K562 (cell line): Measurements from ENCODE around the gene USP49. TPM values are rescaled to one million over a fixed set of nuclear protein-coding genes. Genes with fewer than 3 reads are reported as not detected.

ENCODE experiments used
- ERF ChIP-seq: fragments of 450-650 bp; formaldehyde crosslinking; IDR thresholded peaks from 2 replicates; pipeline ENCODE4 v1.4.0; 2020; ENCODE audit warnings: mild to moderate bottlenecking, mixed read lengths
- FIP1L1 ChIP-seq: fragments of 200-400 bp; formaldehyde crosslinking; IDR thresholded peaks from 2 replicates; pipeline ENCODE4 v1.6.1; 2018; ENCODE audit warnings: mild to moderate bottlenecking, low read depth, low read length; ENCODE audit not compliant: poor library complexity, severe bottlenecking
- HNRNPUL1 ChIP-seq: fragments of 200-400 bp; formaldehyde crosslinking; IDR thresholded peaks from 2 replicates; pipeline ENCODE4 v1.6.1; 2017; ENCODE audit warnings: low read length
- KHSRP ChIP-seq: fragments of 450-650 bp; IDR thresholded peaks from 2 replicates; pipeline ENCODE4 v1.6.1; 2017
- MLX ChIP-seq, 2 experiments: fragments of 450-650 bp in 1 of 2; sonication (generic) in 1 of 2; formaldehyde crosslinking; conservative IDR thresholded peaks; 2 replicates each; pipeline versions ENCODE4 v1.4.0 to v1.8.1; 2020 to 2022; ENCODE audit warnings: mild to moderate bottlenecking in 1 of 2, missing genetic modification reagents in 1 of 2
- NR1H2 ChIP-seq: sonication (generic); formaldehyde crosslinking; IDR thresholded peaks from 2 replicates; pipeline ENCODE4 v1.4.0; 2020; ENCODE audit warnings: mild to moderate bottlenecking, missing genetic modification reagents
- TAF9B ChIP-seq: fragments of 450-650 bp; IDR thresholded peaks from 2 replicates; pipeline ENCODE4 v1.6.1; 2018; ENCODE audit warnings: mild to moderate bottlenecking; ENCODE audit not compliant: partially characterized antibody
- TFAP4 ChIP-seq: sonication (generic); formaldehyde crosslinking; IDR thresholded peaks from 2 replicates; pipeline ENCODE4 v1.8.0; 2022; ENCODE audit warnings: missing genetic modification reagents, mild to moderate bottlenecking, moderate library complexity, borderline replicate concordance
- TGIF2 ChIP-seq: sonication (generic); formaldehyde crosslinking; IDR thresholded peaks from 2 replicates; pipeline ENCODE4 v1.8.1; 2022; ENCODE audit warnings: mild to moderate bottlenecking, missing genetic modification reagents, moderate library complexity
- USF1 ChIP-seq: sonication (generic); formaldehyde crosslinking; IDR thresholded peaks from 2 replicates; pipeline ENCODE4 v1.9.0; 2022; ENCODE audit warnings: mild to moderate bottlenecking, missing genetic modification reagents
- ZBTB33 ChIP-seq: sonication (generic); formaldehyde crosslinking; IDR thresholded peaks from 2 replicates; pipeline ENCODE4 v1.8.1; 2023; ENCODE audit warnings: mild to moderate bottlenecking, missing genetic modification reagents
- ZBTB49 ChIP-seq: sonication (generic); formaldehyde crosslinking; IDR thresholded peaks from 2 replicates; pipeline ENCODE4 v1.8.0; 2022; ENCODE audit warnings: missing genetic modification reagents, mild to moderate bottlenecking, borderline replicate concordance
- ZBTB7A ChIP-seq: IDR thresholded peaks from 2 replicates; pipeline ENCODE4 v1.6.1; 2011; ENCODE audit warnings: low read depth, mild to moderate bottlenecking, low read length, moderate library complexity, borderline replicate concordance; ENCODE audit not compliant: control insufficient read depth
- ZBTB8A ChIP-seq: fragments of 450-650 bp; IDR thresholded peaks from 2 replicates; pipeline ENCODE4 v1.6.1; 2018; ENCODE audit warnings: mild to moderate bottlenecking, moderate library complexity; ENCODE audit not compliant: partially characterized antibody
- ZNF24 ChIP-seq: fragments of 450-650 bp; IDR thresholded peaks from 2 replicates; pipeline ENCODE4 v1.6.1; 2016
- ZNF277 ChIP-seq: fragments of 250-450 bp; sonication (Bioruptor Pico); IDR thresholded peaks from 2 replicates; pipeline ENCODE4 v1.8.0; 2022; ENCODE audit warnings: inconsistent platforms, mild to moderate bottlenecking, moderate library complexity, borderline replicate concordance
- ZNF316 ChIP-seq: fragments of 450-650 bp; IDR thresholded peaks from 2 replicates; pipeline ENCODE4 v1.6.1; 2016
- ZNF354B ChIP-seq: fragments of 250-450 bp; sonication (Bioruptor Pico); IDR thresholded peaks from 2 replicates; pipeline ENCODE4 v1.4.0; 2020
- ZNF57 ChIP-seq: fragments of 450-650 bp; formaldehyde crosslinking; IDR thresholded peaks from 2 replicates; pipeline ENCODE4 v1.4.0; 2020; ENCODE audit warnings: mild to moderate bottlenecking, moderate library complexity
- polyA plus RNA-seq, 8 experiments: library from polyadenylated mRNA; depleted of rRNA in 4 of 8; stranded (reverse) in 5 of 8; unstranded in 3 of 8; fragments of >200 nt; fragmentation: Nextera tagmentation in 2 of 8; fragmentation: Illumina TruSeq in 1 of 8; extraction: Ambion mirVana in 2 of 8; extraction: Trizol in 1 of 8; gene quantifications; 2 replicates each; pipeline versions ENCODE4 v1.2.1 to v1.2.3, GENCODE V29; 2011 to 2014; ENCODE audit warnings: inconsistent platforms in 1 of 8, missing spikeins in 1 of 8
- total RNA-seq, 7 experiments: library from RNA; depleted of rRNA in 6 of 7; stranded (reverse); fragments of >200 nt in 6 of 7; fragmentation: Illumina TruSeq in 2 of 7; extraction: Trizol in 2 of 7; gene quantifications; 2 replicates each; pipeline versions ENCODE4 v1.2.1 to v1.2.3, GENCODE V29; 2011 to 2021; ENCODE audit warnings: low replicate concordance in 1 of 7

Gene USP49
- total and polyA plus RNA-seq, 9 of the 15 experiments (the other 6 are each of a cell fraction or from before 2014, with no cell fraction given) = 1.0 to 9.9 (median 6.5) TPM

GRCh38 chr6:41785689-41786450 lies 109.3 kb downstream of the USP49 start (continued):
- TF ChIP-seq USF1 (CRISPR knock-in tag) = 0 out of 2 replicates have a peak, but pooled peaks have one; percentile 21
- TF ChIP-seq KHSRP = no peak
- peak; percentile 85; the same call in 1 of the 2 replicates for TF ChIP-seq TGIF2
- TF ChIP-seq ERF = 0 out of 2 replicates have a peak, but pooled peaks have one; percentile 13
- TF ChIP-seq NR1H2 = no peak
- no peak for TF ChIP-seq ZBTB7A
- TF ChIP-seq MLX (CRISPR knock-in tag; conservative IDR thresholded peaks at IDR 0.05) = no peak
- TF ChIP-seq TFAP4 (CRISPR knock-in tag) = peak; percentile 42; the same call in 1 of the 2 replicates
- TF ChIP-seq ZNF24 = peak; percentile 96
- TF ChIP-seq ZNF57 (CRISPR knock-in tag) = no peak
- TF ChIP-seq ZBTB33 (CRISPR knock-in tag) = peak; percentile 12; the same call in 1 of the 2 replicates
- TF ChIP-seq FIP1L1 = peak; percentile 47
- 0 out of 2 replicates have a peak, but pooled peaks have one; percentile 57 for TF ChIP-seq ZNF277 (CRISPR knock-in tag)
- TF ChIP-seq ZBTB8A = no peak
- TF ChIP-seq TAF9B = no peak
- no peak for TF ChIP-seq ZNF354B (CRISPR knock-in tag)
- TF ChIP-seq ZBTB49 (CRISPR knock-in tag) = no peak
- no peak for TF ChIP-seq HNRNPUL1
- TF ChIP-seq ZNF316 = peak; percentile 30; the same call in 1 of the 2 replicates
